IMR-90 (cell line): Measurements from ENCODE around the gene USH2A. TPM values are rescaled to one million over a fixed set of nuclear protein-coding genes. Genes with fewer than 3 reads are reported as not detected.

ENCODE experiments used
- ATAC-seq: fragments of 200-7000 bp; cut with Tn5 transposase; 2 replicates; pipeline ENCODE4 v1.9.1; 2020; ENCODE audit warnings: low read depth, mild to moderate bottlenecking, moderate library complexity
- BruUV-seq: library from RNA; stranded (reverse); fragments of 400-500 nt; replicated peaks from 2 replicates; lab custom pipeline; 2021; lab: Mats Ljungman, UMichigan
- CTCF ChIA-PET: fragments of 300-600 bp; formaldehyde crosslinking; extraction: SDS; loops from one replicate; lab custom pipeline; 2021; ENCODE audit warnings: antibody characterized with exemption; lab: Yijun Ruan, JAX
- POLR2A ChIA-PET: fragments of 300-600 bp; sonication (Branson Sonifier 250); formaldehyde crosslinking; loops from one replicate; lab custom pipeline; 2022; ENCODE audit warnings: antibody characterized with exemption; ENCODE audit not compliant: unreplicated experiment; lab: Charles Lee
- DNase-seq: peaks from one replicate; pipeline ENCODE4 v3.0.0; 2013
- H2AFZ ChIP-seq: replicated peaks from 2 replicates; pipeline ENCODE3; 2013; ENCODE audit warnings: low read length, mild to moderate bottlenecking; ENCODE audit not compliant: poor library complexity
- H2AK5ac ChIP-seq: 2 replicates; pipeline ENCODE4 v1.6.1; 2013; ENCODE audit warnings: low read depth, low read length, inconsistent platforms
- H2AK9ac ChIP-seq: replicated peaks from 2 replicates; pipeline ENCODE3; 2013; ENCODE audit warnings: mild to moderate bottlenecking, low read depth, low read length, moderate library complexity; ENCODE audit not compliant: poor library complexity
- H2BK120ac ChIP-seq: 2 replicates; pipeline ENCODE4 v1.6.1; 2013; ENCODE audit warnings: low read depth, low read length, inconsistent platforms
- H2BK15ac ChIP-seq: 3 replicates; pipeline ENCODE4 v1.6.1; 2013; ENCODE audit warnings: low read depth, low read length, inconsistent platforms
- H2BK20ac ChIP-seq: 2 replicates; pipeline ENCODE4 v1.6.1; 2013; ENCODE audit warnings: low read depth, mild to moderate bottlenecking, inconsistent platforms, low read length, moderate library complexity
- H2BK5ac ChIP-seq: 2 replicates; pipeline ENCODE4 v1.6.1; 2013; ENCODE audit warnings: mild to moderate bottlenecking, low read depth, low read length, inconsistent platforms; ENCODE audit not compliant: poor library complexity, severe bottlenecking
- H3K14ac ChIP-seq: replicated peaks from 2 replicates; pipeline ENCODE4 v1.6.1; 2013; ENCODE audit warnings: low read depth, low read length, inconsistent platforms
- H3K18ac ChIP-seq: 2 replicates; pipeline ENCODE4 v1.6.1; 2013; ENCODE audit warnings: low read depth, low read length, control low read depth
- H3K23ac ChIP-seq: 2 replicates; pipeline ENCODE4 v1.6.1; 2013; ENCODE audit warnings: low read depth, low read length, inconsistent platforms
- H3K27ac ChIP-seq: 2 replicates; pipeline ENCODE4 v1.5.1; 2013; ENCODE audit warnings: mild to moderate bottlenecking, control low read depth, low read length; ENCODE audit not compliant: insufficient read depth
- H3K27me3 ChIP-seq: 2 replicates; pipeline ENCODE4 v1.6.1; 2013; ENCODE audit warnings: low read length; ENCODE audit not compliant: control insufficient read depth, insufficient read depth
- H3K36me3 ChIP-seq: 2 replicates; pipeline ENCODE4 v1.6.1; 2013; ENCODE audit warnings: low read length, mixed read lengths; ENCODE audit not compliant: control insufficient read depth, insufficient read depth
- H3K4ac ChIP-seq: 2 replicates; pipeline ENCODE4 v1.6.1; 2013; ENCODE audit warnings: low read depth, low read length, inconsistent platforms
- H3K4me1 ChIP-seq: 2 replicates; pipeline ENCODE4 v1.6.1; 2013; ENCODE audit warnings: low read length, mixed read lengths; ENCODE audit not compliant: control insufficient read depth, insufficient read depth
- H3K4me2 ChIP-seq: 2 replicates; pipeline ENCODE4 v1.6.1; 2013; ENCODE audit warnings: low read depth, mild to moderate bottlenecking, control low read depth, low read length, moderate library complexity
- H3K4me3 ChIP-seq: 2 replicates; pipeline ENCODE4 v1.5.1; 2013; ENCODE audit warnings: low read depth, mild to moderate bottlenecking, control low read depth, low read length, moderate library complexity; ENCODE audit not compliant: insufficient read depth
- H3K56ac ChIP-seq: 2 replicates; pipeline ENCODE4 v1.6.1; 2013; ENCODE audit warnings: low read length, inconsistent platforms; ENCODE audit not compliant: insufficient read depth; ENCODE audit errors: extremely low read depth
- H3K79me1 ChIP-seq, 2 experiments: 2 replicates each; pipeline ENCODE4 v1.6.1; 2013; ENCODE audit warnings: low read length in 2 of 2, inconsistent platforms in 1 of 2, low read depth in 1 of 2
- H3K9ac ChIP-seq: 2 replicates; pipeline ENCODE4 v1.6.1; 2013; ENCODE audit warnings: low read depth, low read length, control low read depth
- H3K9me1 ChIP-seq: 2 replicates; pipeline ENCODE4 v1.6.1; 2013; ENCODE audit warnings: low read length, inconsistent platforms; ENCODE audit not compliant: insufficient read depth
- H3K9me3 ChIP-seq: 2 replicates; pipeline ENCODE4 v1.6.1; 2013; ENCODE audit warnings: low read length; ENCODE audit not compliant: control insufficient read depth, insufficient read depth
- H4K20me1 ChIP-seq: 2 replicates; pipeline ENCODE4 v1.6.1; 2013; ENCODE audit warnings: low read length, inconsistent platforms; ENCODE audit not compliant: insufficient read depth
- H4K5ac ChIP-seq: 2 replicates; pipeline ENCODE4 v1.6.1; 2013; ENCODE audit warnings: mild to moderate bottlenecking, low read depth, low read length, control low read depth
- H4K8ac ChIP-seq, 2 experiments: 2 replicates each; pipeline ENCODE4 v1.6.1; 2013; ENCODE audit warnings: low read depth in 2 of 2, low read length in 2 of 2, control low read depth in 1 of 2, inconsistent platforms in 1 of 2
- H4K91ac ChIP-seq: 2 replicates; pipeline ENCODE4 v1.6.1; 2013; ENCODE audit warnings: low read depth, low read length, inconsistent platforms; ENCODE audit not compliant: insufficient read depth
- CEBPB ChIP-seq: IDR thresholded peaks from 2 replicates; pipeline ENCODE4 v1.6.1; 2012; ENCODE audit warnings: low read depth, low read length, improper control_type of control experiment
- FOS ChIP-seq: fragments of 150-350 bp; IDR thresholded peaks from 2 replicates; pipeline ENCODE4 v1.6.1; 2016; ENCODE audit warnings: low read depth, low read length
- MAFK ChIP-seq: IDR thresholded peaks from 2 replicates; pipeline ENCODE4 v1.6.1; 2012; ENCODE audit warnings: low read depth, low read length, improper control_type of control experiment
- WGBS, 2 experiments: methylation state at CpG; one replicate each; pipeline versions ENCODE4 v1.1.5 to v1.1.7; 2013; ENCODE audit warnings: missing lambda C conversion rate in 2 of 2; ENCODE audit not compliant: insufficient read length in 1 of 2; ENCODE audit errors: extremely low coverage in 2 of 2; 5-methylcytosine and 5-hydroxymethylcytosine counted together
- dilution Hi-C: fragments of 300-500 bp; cut with HindIII; formaldehyde crosslinking; loops from one replicate; pipeline ENCODE4 v1.14.3; 2018; ENCODE audit warnings: low sequenced_read_pairs; ENCODE audit not compliant: unreplicated experiment
- in situ Hi-C: fragments of 300-500 bp; cut with MboI; formaldehyde crosslinking; loops from 3 replicates; pipeline ENCODE4 v1.14.3; 2019; ENCODE audit warnings: low sequenced_read_pairs, inconsistent platforms, mixed read lengths
- intact Hi-C: fragments of 100-400 bp; cut with micrococcal nuclease; formaldehyde crosslinking; loops from 2 replicates; pipeline ENCODE4 v1.10.0; 2022
- polyA plus RNA-seq, 3 experiments: library from polyadenylated mRNA; depleted of rRNA; stranded (reverse); fragments of >200 nt; gene quantifications; 2 replicates each; pipeline ENCODE4 v1.2.3, GENCODE V29; 2012; ENCODE audit warnings: low replicate concordance in 1 of 3
- total RNA-seq: library from RNA; depleted of rRNA; stranded (reverse); fragments of >200 nt; gene quantifications from 2 replicates; pipeline ENCODE4 v1.2.3, GENCODE V29; 2012

Gene USH2A
- total and polyA plus RNA-seq, 2 of the 4 experiments (the other 2 are of a cell fraction): under 0.01 to 0.02 TPM

GRCh38 chr1:216325336-216325735, 97.9 kb downstream of the USH2A start:
- Histone ChIP-seq H3K14ac (no peak overlapping the region), H3K4ac (no peak overlapping the region), H2BK15ac (no peak overlapping the region), H2BK5ac (no peak overlapping the region), H3K27ac (no peak overlapping the region), H3K27me3 (no peaks in the 10 kb centered on the region), H2BK120ac (no peak overlapping the region), H4K20me1 (no peaks in the 10 kb centered on the region), H3K36me3 (no peaks in the 10 kb centered on the region), H3K9ac (no peak overlapping the region), H3K9me3 (no peaks in the 10 kb centered on the region), H2AFZ (no peak overlapping the region), H4K5ac (no peak overlapping the region), H3K4me3 (no peak overlapping the region), H3K4me2 (no peak overlapping the region), H3K79me1 (no peaks in the 10 kb centered on the region), H3K56ac (no peak overlapping the region), H2AK9ac (no peak overlapping the region), H2AK5ac (no peak overlapping the region), H2BK20ac (no peak overlapping the region), H4K8ac (no peak overlapping the region), H3K9me1 (no peaks in the 10 kb centered on the region), H4K91ac (no peak overlapping the region), H3K4me1 (0 out of 2 replicates have a peak, but pooled peaks cover under 1% of the 10 kb centered on the region), H3K23ac (no peak overlapping the region), H3K18ac (no peak overlapping the region)
- dilution Hi-C loops: no loop called here
- no CpG with 5 or more reads among the region's 7 CpGs for WGBS, 2 experiments
- no TSS peak for BruUV-seq
- ChIA-PET CTCF (no interaction called here), POLR2A (no interaction called here)
- ATAC-seq: no peak
- TF ChIP-seq MAFK (no peak), CEBPB (no peak), FOS (no peak)
- DNase-seq: no peak
- in situ Hi-C loops: no loop called here
- intact Hi-C loops: no loop called here
